Stimulated activated naive B cell treated with anti-CD40 and anti-IgM and Interleukin-4, amounts not matched to agents 10 μg/mL and 1 μg/mL and 100 μg/mL, for 72 hours (primary cell): Measurements from ENCODE around the gene SERPINA4.

Source experiments
- ATAC-seq, 2 donors: fragments of 150-1000 bp; cut with Tn5 transposase; replicated peaks; 2 replicates each; pipeline ENCODE4 v1.10.0; 2021; ENCODE audit warnings: moderate library complexity in 1 of 2
- DNase-seq: peaks from one replicate; pipeline ENCODE4 v3.0.0; 2021
- H3K27ac Mint-ChIP-seq: one replicate; pipeline ENCODE4 v1.8.0; 2022; ENCODE audit warnings: mild to moderate bottlenecking, mixed read lengths
- H3K27me3 Mint-ChIP-seq, 2 donors: one replicate each; pipeline ENCODE4 v1.8.0; 2022; ENCODE audit warnings: mixed read lengths in 2 of 2
- H3K36me3 Mint-ChIP-seq, 2 donors: one replicate each; pipeline ENCODE4 v1.8.0; 2022; ENCODE audit warnings: mixed read lengths in 2 of 2, mild to moderate bottlenecking in 1 of 2
- H3K4me1 Mint-ChIP-seq, 2 donors: one replicate each; pipeline ENCODE4 v1.8.0; 2022; ENCODE audit warnings: mixed read lengths in 2 of 2, mild to moderate bottlenecking in 1 of 2
- H3K4me3 Mint-ChIP-seq, 2 donors: one replicate each; pipeline ENCODE4 v1.8.0; 2022; ENCODE audit warnings: mild to moderate bottlenecking in 2 of 2, mixed read lengths in 2 of 2, moderate library complexity in 1 of 2
- H3K9me3 Mint-ChIP-seq, 2 donors: one replicate each; pipeline ENCODE4 v1.8.0; 2022; ENCODE audit warnings: mixed read lengths in 2 of 2, mild to moderate bottlenecking in 1 of 2

The SERPINA4 gene

GRCh38 chr14:94538070-94538740 is 23.0 kb upstream of the SERPINA4 start:
- H3K4me3 Mint-ChIP-seq: no peak overlapping the region
- ATAC-seq (no peak), DNase-seq (no peak)
- no peak overlapping the region for H3K27ac Mint-ChIP-seq
- H3K27me3 Mint-ChIP-seq: peaks cover 14% of the 10 kb centered on the region in 2 donors
- no peaks in the 10 kb centered on the region for H3K36me3 Mint-ChIP-seq
- H3K4me1 Mint-ChIP-seq: no peaks in the 10 kb centered on the region
- H3K9me3 Mint-ChIP-seq: peaks cover 4 to 5% of the 10 kb centered on the region in 2 donors

GRCh38 chr14:94539181-94539580 is 22.1 kb upstream of the SERPINA4 start:
- no peaks in the 10 kb centered on the region for H3K4me1 Mint-ChIP-seq
- no peak overlapping the region for H3K4me3 Mint-ChIP-seq
- H3K36me3 Mint-ChIP-seq: no peaks in the 10 kb centered on the region
- no peak for DNase-seq
- H3K27me3 Mint-ChIP-seq: peaks cover 11 to 14% of the 10 kb centered on the region in 2 donors
- no peak for ATAC-seq
- H3K9me3 Mint-ChIP-seq: peaks cover 1 to 5% of the 10 kb centered on the region in 2 donors
- H3K27ac Mint-ChIP-seq: no peak overlapping the region

- ATAC-seq: no peak
These were observed 21.0 kb upstream of the SERPINA4 start for GRCh38 chr14:94540031-94540794.

GRCh38 chr14:94541234-94541975 is 19.8 kb upstream of the SERPINA4 start:
- peaks cover 11 to 22% of the 10 kb centered on the region in 2 donors for H3K27me3 Mint-ChIP-seq
- peaks cover 3 to 10% of the 10 kb centered on the region in 2 donors for H3K9me3 Mint-ChIP-seq
- ATAC-seq (no peak), DNase-seq (no peak)
- H3K27ac Mint-ChIP-seq: no peak overlapping the region
- no peaks in the 10 kb centered on the region for H3K36me3 Mint-ChIP-seq
- no peaks in the 10 kb centered on the region for H3K4me1 Mint-ChIP-seq
- no peak overlapping the region for H3K4me3 Mint-ChIP-seq

More at GRCh38 chr14:94540031-94540794, 21.0 kb upstream of the SERPINA4 start:
- DNase-seq: no peak
- H3K27ac Mint-ChIP-seq: no peak overlapping the region
- H3K27me3 Mint-ChIP-seq: peaks cover 11 to 14% of the 10 kb centered on the region in 2 donors
- no peaks in the 10 kb centered on the region for H3K36me3 Mint-ChIP-seq
- H3K9me3 Mint-ChIP-seq: peaks cover 1 to 5% of the 10 kb centered on the region in 2 donors
- H3K4me3 Mint-ChIP-seq: no peak overlapping the region
- H3K4me1 Mint-ChIP-seq: no peaks in the 10 kb centered on the region

GRCh38 chr14:94542111-94542810 is 19.0 kb upstream of the SERPINA4 start:
- no peak overlapping the region for H3K27ac Mint-ChIP-seq
- H3K4me1 Mint-ChIP-seq: no peaks in the 10 kb centered on the region
- DNase-seq (no peak), ATAC-seq (no peak)
- peaks cover 3 to 10% of the 10 kb centered on the region in 2 donors for H3K9me3 Mint-ChIP-seq
- H3K4me3 Mint-ChIP-seq: no peak overlapping the region
- H3K27me3 Mint-ChIP-seq: peaks cover 11 to 22% of the 10 kb centered on the region in 2 donors
- H3K36me3 Mint-ChIP-seq: no peaks in the 10 kb centered on the region

GRCh38 chr14:94542811-94543440 is 18.3 kb upstream of the SERPINA4 start:
- DNase-seq (no peak), ATAC-seq (no peak)
- H3K9me3 Mint-ChIP-seq: peaks cover 6 to 10% of the 10 kb centered on the region in 2 donors
- no peak overlapping the region for H3K27ac Mint-ChIP-seq
- no peak overlapping the region for H3K4me3 Mint-ChIP-seq
- peaks cover 16 to 22% of the 10 kb centered on the region in 2 donors for H3K27me3 Mint-ChIP-seq
- no peaks in the 10 kb centered on the region for H3K4me1 Mint-ChIP-seq
- no peaks in the 10 kb centered on the region for H3K36me3 Mint-ChIP-seq

GRCh38 chr14:94543449-94544124 is 17.7 kb upstream of the SERPINA4 start:
- DNase-seq (no peak), ATAC-seq (no peak)
- H3K36me3 Mint-ChIP-seq: no peaks in the 10 kb centered on the region
- H3K27me3 Mint-ChIP-seq: peaks cover 12 to 17% of the 10 kb centered on the region in 2 donors
- H3K4me3 Mint-ChIP-seq: no peak overlapping the region
- H3K9me3 Mint-ChIP-seq: peaks cover 6 to 7% of the 10 kb centered on the region in 2 donors
- no peak overlapping the region for H3K27ac Mint-ChIP-seq
- H3K4me1 Mint-ChIP-seq: no peaks in the 10 kb centered on the region

GRCh38 chr14:94544726-94545125 is 16.5 kb upstream of the SERPINA4 start:
- Mint-ChIP-seq H3K4me3 (no peak overlapping the region), H3K27me3 (peaks cover 16 to 26% of the 10 kb centered on the region in 2 donors)

GRCh38 chr14:94545131-94545841 is 16.0 kb upstream of the SERPINA4 start:
- Mint-ChIP-seq H3K4me3 (no peak overlapping the region), H3K36me3 (no peaks in the 10 kb centered on the region), H3K27ac (no peak overlapping the region), H3K27me3 (peaks cover 16 to 21% of the 10 kb centered on the region in 2 donors), H3K9me3 (peaks cover 6 to 7% of the 10 kb centered on the region in 2 donors), H3K4me1 (no peaks in the 10 kb centered on the region)
- ATAC-seq (no peak), DNase-seq (no peak)

More at GRCh38 chr14:94544726-94545125, 16.5 kb upstream of the SERPINA4 start:
- Mint-ChIP-seq H3K9me3 (peaks cover 6 to 7% of the 10 kb centered on the region in 2 donors), H3K36me3 (no peaks in the 10 kb centered on the region), H3K4me1 (no peaks in the 10 kb centered on the region), H3K27ac (no peak overlapping the region)
- ATAC-seq (no peak), DNase-seq (no peak)

- H3K9me3 Mint-ChIP-seq: peaks cover 6 to 7% of the 10 kb centered on the region in 2 donors
- no peak for ATAC-seq
- no peak for DNase-seq
- no peak overlapping the region for H3K27ac Mint-ChIP-seq
- H3K36me3 Mint-ChIP-seq: no peaks in the 10 kb centered on the region
- no peaks in the 10 kb centered on the region for H3K4me1 Mint-ChIP-seq
- no peak overlapping the region for H3K4me3 Mint-ChIP-seq
- H3K27me3 Mint-ChIP-seq: peaks cover 20 to 24% of the 10 kb centered on the region in 2 donors
These were observed 14.0 kb upstream of the SERPINA4 start for GRCh38 chr14:94547151-94547680.

- H3K4me1 Mint-ChIP-seq: no peaks in the 10 kb centered on the region
- no peak overlapping the region for H3K27ac Mint-ChIP-seq
- DNase-seq (no peak), ATAC-seq (no peak)
- H3K36me3 Mint-ChIP-seq: no peaks in the 10 kb centered on the region
- no peak overlapping the region for H3K4me3 Mint-ChIP-seq
- peaks cover 6 to 9% of the 10 kb centered on the region in 2 donors for H3K9me3 Mint-ChIP-seq
- H3K27me3 Mint-ChIP-seq: peaks cover 25 to 29% of the 10 kb centered on the region in 2 donors
These were observed 13.5 kb upstream of the SERPINA4 start for GRCh38 chr14:94547726-94548125.

- no peak overlapping the region for H3K4me3 Mint-ChIP-seq
These were observed 12.9 kb upstream of the SERPINA4 start for GRCh38 chr14:94548131-94548998.

More at GRCh38 chr14:94548131-94548998, 12.9 kb upstream of the SERPINA4 start:
- DNase-seq (no peak), ATAC-seq (no peak)
- H3K27ac Mint-ChIP-seq: no peak overlapping the region
- peaks cover 8 to 9% of the 10 kb centered on the region in 2 donors for H3K9me3 Mint-ChIP-seq
- no peaks in the 10 kb centered on the region for H3K4me1 Mint-ChIP-seq
- H3K36me3 Mint-ChIP-seq: no peaks in the 10 kb centered on the region
- peaks cover 30% of the 10 kb centered on the region in 2 donors for H3K27me3 Mint-ChIP-seq
